ENCODE results near the gene ANKLE2.
"Not testable (repeated sequence)": the region's sequence is repeated elsewhere in the genome, so short reads cannot be mapped to it uniquely, and the experiment has no call there.

GRCh38 chr12:132776230-132776625 is 14.6 kb upstream of the ANKLE2 start:
- TF ChIP-seq CTCF (IDR thresholded peaks at IDR 0.05; ENCODE audit: insufficient read depth, low read length, poor library complexity, severe bottlenecking); EZH2phosphoT487 (conservative IDR thresholded peaks at IDR 0.05; ENCODE audit: low read length): not testable (repeated sequence)

All from SU-DHL-6 (cell line).